K562 (cell line): Measurements from ENCODE around the gene RNF121. TPM values are rescaled to one million over a fixed set of nuclear protein-coding genes. Genes with fewer than 3 reads are reported as not detected.
"Not testable (repeated sequence)": the region's sequence is repeated elsewhere in the genome, so short reads cannot be mapped to it uniquely, and the experiment has no call there.

ENCODE experiments used
- ATAC-seq: fragments of 200-7000 bp; cut with Tn5 transposase; 3 replicates; pipeline ENCODE4 v1.9.1; 2020; ENCODE audit warnings: moderate library complexity
- BruUV-seq: library from RNA; stranded (reverse); fragments of 400-500 nt; replicated peaks from 2 replicates; lab custom pipeline; 2021; lab: Mats Ljungman, UMichigan
- CTCF ChIA-PET: fragments of 300-600 bp; formaldehyde crosslinking; extraction: SDS; loops from one replicate; lab custom pipeline; 2021; ENCODE audit warnings: low intra/inter-chr PET ratio; lab: Yijun Ruan, JAX
- POLR2A ChIA-PET: fragments of 300-600, 350-650 bp; sonication (Branson Sonifier 250); formaldehyde crosslinking; extraction: SDS; loops from one replicate; lab custom pipeline; 2021; ENCODE audit warnings: antibody characterized with exemption, inconsistent platforms; lab: Yijun Ruan, JAX
- DNase-seq, 4 experiments: peaks; one replicate each; pipeline versions ENCODE4 v3.0.0 to v3.0.0-alpha.2; 2011 to 2018; ENCODE audit warnings: low spot score in 3 of 4, mixed read lengths in 3 of 4; ENCODE audit errors: extremely low read depth in 1 of 4
- FAIRE-seq: peaks from 2 replicates; lab custom pipeline; 2011; peaks lifted over from hg19 to GRCh38; lab: Jason Lieb, UNC
- H2AFZ ChIP-seq: 2 replicates; pipeline ENCODE4 v1.6.0; 2011; ENCODE audit warnings: low read depth, low read length, control low read depth, inconsistent platforms
- H3K27ac ChIP-seq: fragments of 200-600 bp; 3 replicates; pipeline ENCODE4 v1.8.0; 2011; ENCODE audit warnings: low read depth, mild to moderate bottlenecking, control low read depth, inconsistent platforms, low read length, moderate library complexity, mixed read lengths; ENCODE audit errors: extremely low read depth
- H3K27me3 ChIP-seq, 2 experiments: fragments of 300-600 bp in 1 of 2; 2 replicates in 1 of 2; 3 replicates in 1 of 2; pipeline versions ENCODE4 v1.6.0 to v1.8.0; 2011; ENCODE audit warnings: inconsistent platforms in 2 of 2, low read length in 2 of 2, mild to moderate bottlenecking in 1 of 2, mixed read lengths in 1 of 2, moderate library complexity in 1 of 2; ENCODE audit not compliant: control insufficient read depth in 2 of 2, insufficient read depth in 2 of 2
- H3K36me3 ChIP-seq: fragments of 300-600 bp; 3 replicates; pipeline ENCODE4 v1.8.0; 2011; ENCODE audit warnings: mild to moderate bottlenecking, low read length, inconsistent platforms; ENCODE audit not compliant: control insufficient read depth, insufficient read depth
- H3K4me1 ChIP-seq, 2 experiments: fragments of 200-600 bp in 1 of 2; replicated peaks in 1 of 2; 2 replicates in 1 of 2; 3 replicates in 1 of 2; pipeline versions ENCODE4 v1.5.1 to v1.8.0; 2011; ENCODE audit warnings: inconsistent platforms in 2 of 2, low read length in 2 of 2, mild to moderate bottlenecking in 1 of 2, mixed read lengths in 1 of 2, moderate library complexity in 1 of 2; ENCODE audit not compliant: control insufficient read depth in 2 of 2, insufficient read depth in 2 of 2
- H3K4me2 ChIP-seq: 2 replicates; pipeline ENCODE4 v1.6.1; 2011; ENCODE audit warnings: low read length, control low read depth, inconsistent platforms, mixed read lengths; ENCODE audit not compliant: insufficient read depth
- H3K4me3 ChIP-seq: fragments of 200-600 bp; sonication (generic), shearing (Covaris generic); 2 replicates; pipeline ENCODE4 v1.5.1; 2016; ENCODE audit warnings: control low read depth, inconsistent platforms
- H3K79me2 ChIP-seq: fragments of 200-600 bp; 3 replicates; pipeline ENCODE4 v1.8.0; 2011; ENCODE audit warnings: low read length, inconsistent platforms; ENCODE audit not compliant: control insufficient read depth, insufficient read depth
- H3K9ac ChIP-seq, 2 experiments: 2 replicates each; pipeline versions ENCODE4 v1.6.0 to v1.6.1; 2011; ENCODE audit warnings: low read depth in 2 of 2, low read length in 2 of 2, control low read depth in 1 of 2, inconsistent platforms in 1 of 2, mild to moderate bottlenecking in 1 of 2, mixed read lengths in 1 of 2; ENCODE audit not compliant: insufficient read depth in 1 of 2
- H3K9me1 ChIP-seq: one replicate; pipeline ENCODE4 v1.6.0; 2011; ENCODE audit warnings: inconsistent platforms, mild to moderate bottlenecking, low read length, moderate library complexity; ENCODE audit not compliant: control insufficient read depth, insufficient read depth
- H3K9me3 ChIP-seq: replicated peaks from 2 replicates; pipeline ENCODE4 v1.5.1; 2011; ENCODE audit warnings: low read depth, low read length, inconsistent platforms; ENCODE audit not compliant: control insufficient read depth, insufficient read depth
- H4K20me1 ChIP-seq: replicated peaks from 2 replicates; pipeline ENCODE4 v1.6.1; 2011; ENCODE audit warnings: low read length, inconsistent platforms, mixed read lengths; ENCODE audit not compliant: control insufficient read depth, insufficient read depth
- CTCF ChIP-seq, 3 experiments: IDR thresholded peaks in 2 of 3; conservative IDR thresholded peaks in 1 of 3; 2 replicates each; pipeline ENCODE4 v1.5.1; 2011 to 2012; ENCODE audit warnings: low read length in 3 of 3, mild to moderate bottlenecking in 3 of 3, control low read depth in 2 of 3, improper control_type of control experiment in 1 of 3, inconsistent platforms in 1 of 3, low read depth in 1 of 3, mixed read lengths in 1 of 3, moderate library complexity in 1 of 3; ENCODE audit not compliant: insufficient read depth in 2 of 3
- JUND ChIP-seq, 2 experiments: IDR thresholded peaks; 2 replicates in 1 of 2; 3 replicates in 1 of 2; pipeline ENCODE4 v1.6.1; 2011; ENCODE audit warnings: borderline replicate concordance in 2 of 2, low read depth in 2 of 2, low read length in 2 of 2, improper control_type of control experiment in 1 of 2, missing biosample characterization in 1 of 2, missing genetic modification characterization in 1 of 2, missing genetic modification reagents in 1 of 2
- RAD21 ChIP-seq, 2 experiments: fragments of 250-450 bp in 1 of 2; fragments of 450-650 bp in 1 of 2; sonication (Bioruptor Pico) in 1 of 2; formaldehyde crosslinking in 1 of 2; IDR thresholded peaks in 1 of 2; conservative IDR thresholded peaks in 1 of 2; 2 replicates each; pipeline versions ENCODE4 v1.4.0 to v1.8.0; 2020 to 2022; ENCODE audit warnings: mild to moderate bottlenecking in 2 of 2, moderate library complexity in 1 of 2
- WGBS: fragments of 100-300 bp; shearing (Covaris generic); methylation state at CpG from one replicate; pipeline ENCODE4 v1.1.6; 2016; ENCODE audit warnings: low coverage, mixed read lengths; ENCODE audit not compliant: insufficient coverage; ENCODE audit errors: missing lambda C conversion rate; 5-methylcytosine and 5-hydroxymethylcytosine counted together
- in situ Hi-C: fragments of 300-500 bp; cut with MboI; formaldehyde crosslinking; loops from 4 replicates; pipeline ENCODE4 v1.15.0; 2018; ENCODE audit warnings: inconsistent platforms, mixed read lengths
- intact Hi-C: fragments of 100-400 bp; cut with micrococcal nuclease; formaldehyde crosslinking; loops from 2 replicates; pipeline ENCODE4 v1.14.2; 2022
- polyA plus RNA-seq, 8 experiments: library from polyadenylated mRNA; depleted of rRNA in 4 of 8; stranded (reverse) in 5 of 8; unstranded in 3 of 8; fragments of >200 nt; fragmentation: Nextera tagmentation in 2 of 8; fragmentation: Illumina TruSeq in 1 of 8; extraction: Ambion mirVana in 2 of 8; extraction: Trizol in 1 of 8; gene quantifications; 2 replicates each; pipeline versions ENCODE4 v1.2.1 to v1.2.3, GENCODE V29; 2011 to 2014; ENCODE audit warnings: inconsistent platforms in 1 of 8, missing spikeins in 1 of 8
- total RNA-seq, 7 experiments: library from RNA; depleted of rRNA in 6 of 7; stranded (reverse); fragments of >200 nt in 6 of 7; fragmentation: Illumina TruSeq in 2 of 7; extraction: Trizol in 2 of 7; gene quantifications; 2 replicates each; pipeline versions ENCODE4 v1.2.1 to v1.2.3, GENCODE V29; 2011 to 2021; ENCODE audit warnings: low replicate concordance in 1 of 7

RNF121 gene
- total and polyA plus RNA-seq, 9 of the 15 experiments (the other 6 are each of a cell fraction or from before 2014, with no cell fraction given) = 8.0 to 63.4 (median 20.5) TPM

- in situ Hi-C loops = not testable (repeated sequence)
Observed at GRCh38 chr11:71911321-71911985, 17.4 kb upstream of the RNF121 start.

GRCh38 chr11:71911986-71912340 is 16.9 kb upstream of the RNF121 start:
- intact Hi-C loops, CTCF ChIA-PET, ATAC-seq, H3K9ac ChIP-seq, H3K9me1 ChIP-seq, DNase-seq, H3K9me3 ChIP-seq, POLR2A ChIA-PET, H3K79me2 ChIP-seq, FAIRE-seq, BruUV-seq, H2AFZ ChIP-seq, H4K20me1 ChIP-seq, H3K4me1 ChIP-seq, H3K27me3 ChIP-seq, H3K4me2 ChIP-seq, H3K4me3 ChIP-seq, H3K27ac ChIP-seq, in situ Hi-C loops: not testable (repeated sequence)
- peaks cover 28% of the 10 kb centered on the region; the same call in 2 of the 3 replicates for H3K36me3 ChIP-seq
- WGBS = 89% methylated on average over 10 of the region's 10 CpGs

More at GRCh38 chr11:71911321-71911985, 17.4 kb upstream of the RNF121 start:
- H4K20me1 ChIP-seq; H3K4me3 ChIP-seq; BruUV-seq; H2AFZ ChIP-seq; DNase-seq; H3K4me2 ChIP-seq; H3K27ac ChIP-seq; H3K9me3 ChIP-seq; H3K79me2 ChIP-seq; FAIRE-seq; H3K9me1 ChIP-seq; ATAC-seq; H3K27me3 ChIP-seq; CTCF ChIA-PET; POLR2A ChIA-PET; H3K9ac ChIP-seq; intact Hi-C loops; H3K4me1 ChIP-seq; TF ChIP-seq JUND (tag; IDR thresholded peaks at IDR 0.05; ENCODE audit: borderline replicate concordance, low read depth, low read length): not testable (repeated sequence)
- TF ChIP-seq CTCF (IDR thresholded peaks at IDR 0.05 in 2 of 3, conservative IDR thresholded peaks at IDR 0.05 in 1 of 3; ENCODE audit: insufficient read depth in 2 of 3, low read depth in 1 of 3, low read length in 3 of 3) = peak in 2 of 3 experiments; percentile 11 to 20; a peak in 2 of 6 replicates
- TF ChIP-seq RAD21 (CRISPR knock-in tag; conservative IDR thresholded peaks at IDR 0.05 in 1 of 2, IDR thresholded peaks at IDR 0.05 in 1 of 2) = peak in 1 of 2 experiments; percentile 22; a peak in 2 of 4 replicates
- peak; percentile 30; the same call in 1 of the 2 replicates for TF ChIP-seq JUND (IDR thresholded peaks at IDR 0.05; ENCODE audit: borderline replicate concordance, low read depth, low read length)
- 66% methylated on average over 10 of the region's 10 CpGs for WGBS
- H3K36me3 ChIP-seq = peaks cover 26% of the 10 kb centered on the region; the same call in 2 of the 3 replicates
